Esophagus squamous epithelium (tissue), 5 donors: ENCODE results near the gene MPP7. TPM values are rescaled to one million over a fixed set of nuclear protein-coding genes. Genes with fewer than 3 reads are reported as not detected.

Experiments used
- DNase-seq: peaks from one replicate; lab custom pipeline; 2025; lab: John Stamatoyannopoulos, UW
- H3K27ac ChIP-seq, 4 donors: fragments of 200-600 bp; sonication (generic); one replicate each; pipeline ENCODE4 v1.5.1; 2016 to 2019; ENCODE audit warnings: mild to moderate bottlenecking in 1 of 4
- H3K27me3 ChIP-seq, 4 donors: fragments of 200-600 bp; sonication (generic); 1 replicate in 3 of 4; 2 replicates in 1 of 4; pipeline versions ENCODE4 v1.5.1 to v1.6.0; 2017 to 2021; ENCODE audit warnings: antibody characterized with exemption in 1 of 4
- H3K36me3 ChIP-seq, 3 donors: fragments of 200-600 bp; sonication (generic); one replicate each; pipeline ENCODE4 v1.5.1; 2016 to 2019
- H3K4me1 ChIP-seq, 3 donors: fragments of 200-600 bp; sonication (generic); one replicate each; pipeline ENCODE4 v1.5.1; 2017 to 2019
- H3K4me3 ChIP-seq, 4 donors: fragments of 200-600 bp; sonication (generic); 1 replicate in 3 of 4; 2 replicates in 1 of 4; pipeline ENCODE4 v1.5.1; 2016 to 2019; ENCODE audit warnings: mild to moderate bottlenecking in 2 of 4, moderate library complexity in 1 of 4
- H3K9me3 ChIP-seq, 3 donors: fragments of 200-600 bp; sonication (generic); one replicate each; pipeline ENCODE4 v1.5.1; 2016 to 2019
- CTCF ChIP-seq, 6 experiments: fragments of 450-650 bp in 4 of 6; fragments of 200-600 bp in 2 of 6; sonication (generic) in 2 of 6; IDR thresholded peaks; one replicate each; pipeline ENCODE4 v1.5.1; 2016 to 2019; ENCODE audit warnings: antibody characterized with exemption in 6 of 6, mild to moderate bottlenecking in 4 of 6, moderate library complexity in 4 of 6
- POLR2A ChIP-seq, 4 donors: fragments of 450-650 bp; IDR thresholded peaks; one replicate each; pipeline ENCODE4 v1.6.1; 2017; ENCODE audit warnings: antibody characterized with exemption in 4 of 4, mild to moderate bottlenecking in 4 of 4, moderate library complexity in 3 of 4
- WGBS, 2 donors: methylation state at CpG; one replicate each; pipeline ENCODE4 v1.1.5; 2018; 5-methylcytosine and 5-hydroxymethylcytosine counted together
- intact Hi-C: fragments of 100-400 bp; cut with DNase I; formaldehyde crosslinking; loops from one replicate; pipeline ENCODE4 v1.15.0; 2022
- small RNA-seq, 4 donors: library from RNA; depleted of rRNA; stranded (forward); fragments of <200 nt; gene quantifications; one replicate each; pipeline ENCODE3, GENCODE V24; 2016
- total RNA-seq, 4 donors: library from RNA; depleted of rRNA; stranded (reverse); fragments of >200 nt; gene quantifications; one replicate each; pipeline ENCODE4 v1.1.0, GENCODE V29; 2016
- donor health status: DM: yes; HTN: yes; CAD: no.

MPP7 gene
- total RNA-seq, 4 donors from 2014 or later, result 34.3 to 43.3 (median 37.0) TPM

DNA sequence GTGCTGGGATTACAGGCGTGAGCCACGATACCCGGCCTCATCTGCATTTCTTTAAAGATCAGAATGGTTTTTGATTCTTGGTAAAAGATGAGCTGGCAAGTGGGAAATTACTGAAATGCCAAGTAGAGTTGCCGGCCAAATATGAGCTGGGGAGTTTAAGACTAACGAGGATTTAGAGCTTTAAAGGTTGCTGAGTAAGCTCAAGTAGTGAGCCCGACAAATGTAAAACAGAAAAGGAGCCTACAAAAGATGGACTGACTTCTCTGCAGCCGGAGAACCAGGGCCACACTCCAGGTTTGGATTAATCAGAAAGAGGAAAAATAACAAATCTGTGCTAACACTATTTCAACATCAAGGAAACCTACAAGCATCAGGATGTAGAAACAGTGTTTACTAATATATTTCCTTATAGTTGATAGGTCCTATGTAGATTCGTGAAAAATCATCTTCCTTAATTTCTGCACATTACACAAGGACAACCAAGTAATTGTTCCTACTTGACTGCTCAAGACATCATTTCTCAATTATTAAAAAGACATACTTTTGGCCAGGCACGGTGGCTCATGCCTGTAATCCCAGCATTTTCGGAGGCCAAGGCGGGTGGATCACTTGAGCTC lies 49.6 kb downstream of the MPP7 start:
- H3K4me3 ChIP-seq, result no peak overlapping the region
- H3K27me3 ChIP-seq, result no peaks in the 10 kb centered on the region
- DNase-seq, result no peak
- H3K36me3 ChIP-seq, result no peaks in the 10 kb centered on the region
- TF ChIP-seq CTCF (IDR thresholded peaks at IDR 0.05), result no peak
- TF ChIP-seq POLR2A (IDR thresholded peaks at IDR 0.05), result no peak
- intact Hi-C loops, result loop anchor here (10.0 kb wide), 1 partner anchor 52 kb away; the partner anchor contains the start of gene MPP7
- H3K9me3 ChIP-seq, result no peaks in the 10 kb centered on the region
- WGBS, 2 donors, result 34 to 42% methylated on average over 11 of the region's 11 CpGs
- peaks cover 0 to 59% (median 19%) of the 10 kb centered on the region in 3 donors for H3K4me1 ChIP-seq
- H3K27ac ChIP-seq, result peak overlapping the region; percentile 62 to 79 (median 70)

Small RNA genes lying within 50 kb of the gene (small RNA-seq; reads per million reads assigned to genes)
- 0 reads per million in 4 donors for gene MIR8086

Other genes with a start within 250 kb of the MPP7 start
- gene WAC, start 230.1 kb upstream of the MPP7 start, total RNA-seq, result 10 to 100 TPM; 55.1 to 98.0 (median 75.8) TPM